Measurements from ENCODE around the gene NGEF. TPM values are rescaled to one million over a fixed set of nuclear protein-coding genes. Genes with fewer than 3 reads are reported as not detected.

The NGEF gene
- total RNA-seq, 1 experiment from 2014 or later = 2.7 TPM

- no peak for TF ChIP-seq CTCF (IDR thresholded peaks at IDR 0.05; ENCODE audit: unreplicated experiment)
- ChIA-PET CTCF (interaction anchor here (0.5 to 1.2 kb wide), 2 partner anchors 167 to 353 kb away, joined by 3 to 4 read pairs; no protein-coding TSS in a partner anchor), POLR2A (interaction anchor here (0.6 kb wide), 1 partner anchor 364 kb away, joined by 4 read pairs; the partner anchor contains the start of gene ATG16L1)
- DNase-seq (ENCODE audit: unreplicated experiment) = no peak
- H3K9me3 Mint-ChIP-seq (ENCODE audit: unreplicated experiment) = no peaks in the 10 kb centered on the region
- BruUV-seq (replicated peaks) = no TSS peak
- no peaks in the 10 kb centered on the region for H3K27me3 Mint-ChIP-seq (ENCODE audit: insufficient read depth, unreplicated experiment)
- peaks cover 20% of the 10 kb centered on the region for H3K4me1 Mint-ChIP-seq (ENCODE audit: insufficient read depth, unreplicated experiment)
- no peak overlapping the region for H3K4me3 Mint-ChIP-seq (ENCODE audit: unreplicated experiment)
- intact Hi-C loops (cut with micrococcal nuclease) = no loop called here
- H3K36me3 Mint-ChIP-seq (ENCODE audit: insufficient read depth, unreplicated experiment) = peaks cover 7% of the 10 kb centered on the region
- no peak overlapping the region for H3K27ac Mint-ChIP-seq (ENCODE audit: low read depth, unreplicated experiment)
Observed at GRCh38 chr2:232887171-232887850, 125.7 kb downstream of the NGEF start.

GRCh38 chr2:232886632-232887031 lies 126.4 kb downstream of the NGEF start:
- no peak for DNase-seq (ENCODE audit: unreplicated experiment)
- intact Hi-C loops (cut with micrococcal nuclease) = no loop called here
- BruUV-seq (replicated peaks) = no TSS peak
- Mint-ChIP-seq H3K4me3 (ENCODE audit: unreplicated experiment) (no peak overlapping the region), H3K9me3 (ENCODE audit: unreplicated experiment) (no peaks in the 10 kb centered on the region), H3K36me3 (ENCODE audit: insufficient read depth, unreplicated experiment) (peaks cover 7% of the 10 kb centered on the region), H3K27me3 (ENCODE audit: insufficient read depth, unreplicated experiment) (no peaks in the 10 kb centered on the region), H3K27ac (ENCODE audit: low read depth, unreplicated experiment) (no peak overlapping the region), H3K4me1 (ENCODE audit: insufficient read depth, unreplicated experiment) (peaks cover 13% of the 10 kb centered on the region)
- CTCF ChIA-PET = interaction anchor here (1.2 kb wide), 1 partner anchor 167 kb away, joined by 3 read pairs; no protein-coding TSS in a partner anchor
- POLR2A ChIA-PET = interaction anchor here (0.7 kb wide), 1 partner anchor 50 kb away, joined by 3 read pairs; no protein-coding TSS in a partner anchor
- TF ChIP-seq CTCF (IDR thresholded peaks at IDR 0.05; ENCODE audit: unreplicated experiment) = no peak

GRCh38 chr2:232886176-232886575 lies 126.9 kb downstream of the NGEF start:
- Mint-ChIP-seq H3K9me3 (ENCODE audit: unreplicated experiment) (no peaks in the 10 kb centered on the region), H3K4me1 (ENCODE audit: insufficient read depth, unreplicated experiment) (peaks cover 9% of the 10 kb centered on the region), H3K36me3 (ENCODE audit: insufficient read depth, unreplicated experiment) (peaks cover 7% of the 10 kb centered on the region), H3K27ac (ENCODE audit: low read depth, unreplicated experiment) (no peak overlapping the region), H3K4me3 (ENCODE audit: unreplicated experiment) (no peak overlapping the region), H3K27me3 (ENCODE audit: insufficient read depth, unreplicated experiment) (no peaks in the 10 kb centered on the region)
- BruUV-seq (replicated peaks) = no TSS peak
- no peak for DNase-seq (ENCODE audit: unreplicated experiment)
- ChIA-PET POLR2A (interaction anchor here (0.7 kb wide), 1 partner anchor 49 kb away, joined by 3 read pairs; no protein-coding TSS in a partner anchor), CTCF (interaction anchor here (0.6 kb wide), 1 partner anchor 15 kb away, joined by 3 read pairs; no protein-coding TSS in a partner anchor)
- TF ChIP-seq CTCF (IDR thresholded peaks at IDR 0.05; ENCODE audit: unreplicated experiment) = no peak
- intact Hi-C loops (cut with micrococcal nuclease) = no loop called here

- Mint-ChIP-seq H3K27ac (ENCODE audit: low read depth, unreplicated experiment) (no peak overlapping the region), H3K4me1 (ENCODE audit: insufficient read depth, unreplicated experiment) (peaks cover 1% of the 10 kb centered on the region), H3K36me3 (ENCODE audit: insufficient read depth, unreplicated experiment) (peaks cover 7% of the 10 kb centered on the region), H3K9me3 (ENCODE audit: unreplicated experiment) (no peaks in the 10 kb centered on the region), H3K4me3 (ENCODE audit: unreplicated experiment) (no peak overlapping the region), H3K27me3 (ENCODE audit: insufficient read depth, unreplicated experiment) (no peaks in the 10 kb centered on the region)
- TF ChIP-seq CTCF (IDR thresholded peaks at IDR 0.05; ENCODE audit: unreplicated experiment) = no peak
- no peak for DNase-seq (ENCODE audit: unreplicated experiment)
- no TSS peak for BruUV-seq (replicated peaks)
- intact Hi-C loops (cut with micrococcal nuclease) = no loop called here
- ChIA-PET POLR2A (no interaction called here), CTCF (no interaction called here)
Observed at GRCh38 chr2:232885264-232885961, 127.6 kb downstream of the NGEF start.

Data from MCF 10A (cell line).